HCT116 (cell line): ENCODE results near the gene SLC9B2. TPM values are rescaled to one million over a fixed set of nuclear protein-coding genes. Genes with fewer than 3 reads are reported as not detected.

Experiments used
- ATAC-seq: fragments of 200-7000 bp; cut with Tn5 transposase; 2 replicates; pipeline ENCODE4 v1.9.1; 2020; ENCODE audit warnings: mild to moderate bottlenecking, moderate library complexity
- BruUV-seq: library from RNA; stranded (reverse); fragments of 400-500 nt; replicated peaks from 2 replicates; lab custom pipeline; 2021; lab: Mats Ljungman, UMichigan
- CTCF ChIA-PET: fragments of 300-600 bp; sonication (Branson Sonifier 250); formaldehyde crosslinking; loops from one replicate; lab custom pipeline; 2021; ENCODE audit warnings: antibody characterized with exemption; lab: Charles Lee
- POLR2A ChIA-PET: fragments of 300-600, 350-600 bp; sonication (Branson Sonifier 250); formaldehyde crosslinking; loops from one replicate; lab custom pipeline; 2021; ENCODE audit warnings: antibody characterized with exemption; lab: Charles Lee
- RAD21 ChIA-PET, 2 experiments: fragments of 300-600 bp; sonication (Branson Sonifier 250); formaldehyde crosslinking; loops; one replicate each; lab custom pipeline; 2023; ENCODE audit warnings: low total read pairs in 2 of 2; ENCODE audit not compliant: uncharacterized antibody in 2 of 2, unreplicated experiment in 2 of 2, low non-redundant PET in 1 of 2; lab: Charles Lee
- DNase-seq: peaks from one replicate; pipeline ENCODE4 v3.0.0-alpha.2; 2010; ENCODE audit warnings: low read depth, low spot score
- H2AFZ ChIP-seq: fragments of 200-600 bp; shearing (Covaris generic), sonication (generic); 2 replicates; pipeline ENCODE4 v1.6.1; 2017; ENCODE audit warnings: low read depth, mixed run types, mixed read lengths, antibody characterized with exemption, low read length; ENCODE audit not compliant: poor library complexity, severe bottlenecking
- H3K27ac ChIP-seq: 2 replicates; pipeline ENCODE4 v1.5.1; 2012; ENCODE audit warnings: low read depth, low read length
- H3K27me3 ChIP-seq: fragments of 200-600 bp; sonication (generic); 2 replicates; pipeline ENCODE4 v1.6.1; 2016; ENCODE audit warnings: mixed run types, low read length, mixed read lengths; ENCODE audit not compliant: insufficient read depth
- H3K36me3 ChIP-seq, 2 experiments: fragments of 200-500 bp in 1 of 2; fragments of 200-600 bp in 1 of 2; sonication (Bioruptor generic) in 1 of 2; sonication (generic) in 1 of 2; 2 replicates each; pipeline versions ENCODE4 v1.5.1 to v1.6.1; 2014 to 2016; ENCODE audit warnings: low read length in 2 of 2, inconsistent platforms in 1 of 2, mixed read lengths in 1 of 2, mixed run types in 1 of 2; ENCODE audit not compliant: insufficient read depth in 2 of 2, control insufficient read depth in 1 of 2
- H3K4me1 ChIP-seq, 2 experiments: fragments of 200-600 bp in 1 of 2; sonication (generic) in 1 of 2; 2 replicates each; pipeline versions ENCODE4 v1.5.1 to v1.6.1; 2012 to 2017; ENCODE audit warnings: low read length in 2 of 2, inconsistent platforms in 1 of 2, mild to moderate bottlenecking in 1 of 2, mixed read lengths in 1 of 2, mixed run types in 1 of 2, moderate library complexity in 1 of 2; ENCODE audit not compliant: insufficient read depth in 2 of 2, control insufficient read depth in 1 of 2
- H3K4me2 ChIP-seq: fragments of 200-600 bp; sonication (generic); 2 replicates; pipeline ENCODE4 v1.6.1; 2017; ENCODE audit warnings: mixed run types, low read length, mixed read lengths
- H3K4me3 ChIP-seq, 2 experiments: fragments of 200-600 bp in 1 of 2; sonication (generic) in 1 of 2; replicated peaks in 1 of 2; 2 replicates each; pipeline ENCODE4 v1.5.1; 2011 to 2016; ENCODE audit warnings: low read length in 2 of 2, control low read depth in 1 of 2, low read depth in 1 of 2, mild to moderate bottlenecking in 1 of 2, mixed read lengths in 1 of 2, mixed run types in 1 of 2
- H3K79me2 ChIP-seq: fragments of 200-600 bp; sonication (generic); 2 replicates; pipeline ENCODE4 v1.6.1; 2017; ENCODE audit warnings: mild to moderate bottlenecking, mixed run types, low read length, moderate library complexity, mixed read lengths; ENCODE audit not compliant: insufficient read depth
- H3K9ac ChIP-seq: fragments of 200-600 bp; sonication (generic); 2 replicates; pipeline ENCODE4 v1.6.1; 2016; ENCODE audit warnings: low read length, mixed read lengths
- H3K9me2 ChIP-seq: fragments of 200-600 bp; sonication (generic), shearing (Covaris generic); 2 replicates; pipeline ENCODE4 v1.6.1; 2017; ENCODE audit warnings: mixed run types, mild to moderate bottlenecking, moderate library complexity; ENCODE audit not compliant: insufficient read depth
- H3K9me3 ChIP-seq, 2 experiments: fragments of 200-500 bp in 1 of 2; fragments of 200-600 bp in 1 of 2; sonication (Bioruptor generic) in 1 of 2; sonication (generic) in 1 of 2; 2 replicates each; pipeline ENCODE4 v1.6.1; 2014 to 2017; ENCODE audit warnings: low read length in 2 of 2, mixed read lengths in 2 of 2, inconsistent platforms in 1 of 2, low read depth in 1 of 2, mild to moderate bottlenecking in 1 of 2, mixed run types in 1 of 2, moderate library complexity in 1 of 2; ENCODE audit not compliant: control insufficient read depth in 1 of 2, insufficient read depth in 1 of 2
- H4K20me1 ChIP-seq: fragments of 200-600 bp; sonication (generic), shearing (Covaris generic); 2 replicates; pipeline ENCODE4 v1.6.1; 2017; ENCODE audit warnings: mixed run types, mild to moderate bottlenecking, moderate library complexity; ENCODE audit not compliant: insufficient read depth
- ATF3 ChIP-seq: IDR thresholded peaks from 2 replicates; pipeline ENCODE4 v1.6.1; 2012
- CBX3 ChIP-seq: IDR thresholded peaks from 2 replicates; pipeline ENCODE4 v1.6.1; 2012; ENCODE audit warnings: low read depth
- CEBPB ChIP-seq: IDR thresholded peaks from 2 replicates; pipeline ENCODE4 v1.6.1; 2012; ENCODE audit warnings: low read depth
- EGR1 ChIP-seq: IDR thresholded peaks from 2 replicates; pipeline ENCODE4 v1.6.1; 2012; ENCODE audit warnings: low read depth
- ELF1 ChIP-seq: IDR thresholded peaks from 2 replicates; pipeline ENCODE4 v1.6.1; 2012; ENCODE audit warnings: low read depth, borderline replicate concordance
- EZH2phosphoT487 ChIP-seq: fragments of 200-600 bp; IDR thresholded peaks from 2 replicates; pipeline ENCODE4 v1.6.1; 2018; ENCODE audit warnings: antibody characterized with exemption, borderline replicate concordance
- JUND ChIP-seq: IDR thresholded peaks from 2 replicates; pipeline ENCODE4 v1.6.1; 2012
- RAD21 ChIP-seq: IDR thresholded peaks from 2 replicates; pipeline ENCODE4 v1.6.1; 2012; ENCODE audit warnings: low read depth, mild to moderate bottlenecking
- SIN3A ChIP-seq: IDR thresholded peaks from 2 replicates; pipeline ENCODE4 v1.6.1; 2012; ENCODE audit warnings: low read depth
- SP1 ChIP-seq: IDR thresholded peaks from 2 replicates; pipeline ENCODE4 v1.6.1; 2012; ENCODE audit warnings: low read depth
- SRF ChIP-seq: IDR thresholded peaks from 2 replicates; pipeline ENCODE4 v1.6.1; 2012; ENCODE audit warnings: low read depth
- TCF7L2 ChIP-seq: IDR thresholded peaks from 2 replicates; pipeline ENCODE4 v1.7.0; 2011; ENCODE audit warnings: borderline replicate concordance, inconsistent platforms; ENCODE audit not compliant: insufficient read depth, insufficient read length; ENCODE audit errors: extremely low read depth
- ZNF274 ChIP-seq: fragments of 200-500 bp; sonication (Bioruptor generic); IDR thresholded peaks from 2 replicates; pipeline ENCODE4 v1.6.1; 2014; ENCODE audit warnings: mild to moderate bottlenecking, low read depth, low read length, inconsistent platforms
- intact Hi-C: fragments of 100-400 bp; cut with micrococcal nuclease; formaldehyde crosslinking; loops from 2 replicates; pipeline ENCODE4 v1.10.0; 2022
- total RNA-seq: library from RNA; stranded (reverse); gene quantifications from one replicate; pipeline ENCODE4 v1.2.1, GENCODE V29; 2021; ENCODE audit not compliant: unreplicated experiment
- TF ChIP-seq, protein P1 (sequence below): IDR thresholded peaks from 2 replicates; pipeline ENCODE4 v1.6.1; 2012; ENCODE audit warnings: low read depth

Gene SLC9B2
- total RNA-seq, 1 experiment from 2014 or later = 18.3 TPM

DNA sequence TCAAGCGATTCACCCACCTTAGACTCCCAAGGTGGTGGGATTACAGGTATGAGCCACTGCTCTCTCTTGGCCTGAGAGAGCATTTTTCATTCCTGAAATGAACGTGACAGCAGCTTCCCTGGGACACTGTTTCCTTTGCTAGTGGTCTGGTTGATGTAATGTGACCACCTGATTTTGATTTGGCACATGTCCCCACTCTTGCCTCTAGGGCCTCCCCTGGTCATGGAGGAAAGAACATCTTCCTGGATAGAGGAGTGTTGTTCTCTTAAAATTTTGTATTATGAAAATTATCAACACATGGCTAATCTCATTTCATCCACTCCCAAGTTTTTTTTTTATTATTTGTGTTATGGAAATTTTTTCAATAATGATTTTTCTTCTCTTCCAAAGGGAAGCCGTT, 23.8 kb downstream of the SLC9B2 start:
- Histone ChIP-seq H2AFZ (no peak overlapping the region), H3K9me2 (no peaks in the 10 kb centered on the region), H3K79me2 (no peaks in the 10 kb centered on the region), H3K4me2 (no peak overlapping the region), H3K9me3 (no peaks in the 10 kb centered on the region), H3K36me3 (no peaks in the 10 kb centered on the region), H3K27me3 (no peaks in the 10 kb centered on the region), H3K9ac (no peak overlapping the region), H3K4me1 (no peaks in the 10 kb centered on the region), H3K27ac (no peak overlapping the region), H3K4me3 (no peak overlapping the region), H4K20me1 (no peaks in the 10 kb centered on the region)
- ATAC-seq (no peak), DNase-seq (no peak)
- no peak for TF ChIP-seq EZH2phosphoT487
- ChIA-PET RAD21 (no interaction called here), CTCF (no interaction called here), POLR2A (no interaction called here)
- BruUV-seq = no TSS peak
- intact Hi-C loops = no loop called here

DNA sequence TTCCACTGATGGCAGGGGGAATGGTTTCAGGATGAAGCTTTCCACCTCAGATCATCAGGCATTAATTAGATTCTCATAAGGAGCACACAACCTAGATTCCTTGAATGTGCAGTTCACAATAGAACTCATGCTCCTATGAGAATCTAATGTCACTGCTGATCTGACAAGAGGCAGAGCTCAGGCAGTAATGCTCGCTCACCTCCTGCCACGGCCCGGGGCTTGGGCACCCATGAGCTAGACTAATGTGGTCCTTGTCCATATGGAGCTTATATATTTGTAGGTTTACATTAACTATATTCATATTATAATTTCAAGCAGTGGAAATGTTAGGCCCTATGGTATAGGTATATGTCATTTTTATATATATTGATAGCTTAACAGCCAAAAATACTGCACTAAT, 24.4 kb downstream of the SLC9B2 start:
- Histone ChIP-seq H3K9me3 (no peaks in the 10 kb centered on the region), H3K9me2 (no peaks in the 10 kb centered on the region), H3K36me3 (no peaks in the 10 kb centered on the region), H2AFZ (no peak overlapping the region)
- TF ChIP-seq CBX3 (no peak), CEBPB (no peak), ZNF274 (no peak), RAD21 (no peak), ELF1 (no peak), SP1 (no peak), SIN3A (no peak), TCF7L2 (no peak), JUND (no peak), EGR1 (no peak), SRF (no peak), ATF3 (no peak)
- TF ChIP-seq, protein P1, sequence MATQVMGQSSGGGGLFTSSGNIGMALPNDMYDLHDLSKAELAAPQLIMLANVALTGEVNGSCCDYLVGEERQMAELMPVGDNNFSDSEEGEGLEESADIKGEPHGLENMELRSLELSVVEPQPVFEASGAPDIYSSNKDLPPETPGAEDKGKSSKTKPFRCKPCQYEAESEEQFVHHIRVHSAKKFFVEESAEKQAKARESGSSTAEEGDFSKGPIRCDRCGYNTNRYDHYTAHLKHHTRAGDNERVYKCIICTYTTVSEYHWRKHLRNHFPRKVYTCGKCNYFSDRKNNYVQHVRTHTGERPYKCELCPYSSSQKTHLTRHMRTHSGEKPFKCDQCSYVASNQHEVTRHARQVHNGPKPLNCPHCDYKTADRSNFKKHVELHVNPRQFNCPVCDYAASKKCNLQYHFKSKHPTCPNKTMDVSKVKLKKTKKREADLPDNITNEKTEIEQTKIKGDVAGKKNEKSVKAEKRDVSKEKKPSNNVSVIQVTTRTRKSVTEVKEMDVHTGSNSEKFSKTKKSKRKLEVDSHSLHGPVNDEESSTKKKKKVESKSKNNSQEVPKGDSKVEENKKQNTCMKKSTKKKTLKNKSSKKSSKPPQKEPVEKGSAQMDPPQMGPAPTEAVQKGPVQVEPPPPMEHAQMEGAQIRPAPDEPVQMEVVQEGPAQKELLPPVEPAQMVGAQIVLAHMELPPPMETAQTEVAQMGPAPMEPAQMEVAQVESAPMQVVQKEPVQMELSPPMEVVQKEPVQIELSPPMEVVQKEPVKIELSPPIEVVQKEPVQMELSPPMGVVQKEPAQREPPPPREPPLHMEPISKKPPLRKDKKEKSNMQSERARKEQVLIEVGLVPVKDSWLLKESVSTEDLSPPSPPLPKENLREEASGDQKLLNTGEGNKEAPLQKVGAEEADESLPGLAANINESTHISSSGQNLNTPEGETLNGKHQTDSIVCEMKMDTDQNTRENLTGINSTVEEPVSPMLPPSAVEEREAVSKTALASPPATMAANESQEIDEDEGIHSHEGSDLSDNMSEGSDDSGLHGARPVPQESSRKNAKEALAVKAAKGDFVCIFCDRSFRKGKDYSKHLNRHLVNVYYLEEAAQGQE = no peak
- TF ChIP-seq, all 23 proteins: peak for 0
- no peaks in the 10 kb centered on the region for H3K27me3 ChIP-seq
- no TSS peak for BruUV-seq
- H3K27ac ChIP-seq = no peak overlapping the region
- no peaks in the 10 kb centered on the region for H3K4me1 ChIP-seq
- ATAC-seq = no peak
- intact Hi-C loops = no loop called here
- no peak overlapping the region for H3K4me2 ChIP-seq
- no peaks in the 10 kb centered on the region for H4K20me1 ChIP-seq
- H3K9ac ChIP-seq = no peak overlapping the region
- ChIA-PET POLR2A (no interaction called here), CTCF (no interaction called here), RAD21 (no interaction called here)
- H3K79me2 ChIP-seq = no peaks in the 10 kb centered on the region
- no peak overlapping the region for H3K4me3 ChIP-seq
- DNase-seq = no peak
